ENCODE measurements around the gene SNRPD3.

DNA sequence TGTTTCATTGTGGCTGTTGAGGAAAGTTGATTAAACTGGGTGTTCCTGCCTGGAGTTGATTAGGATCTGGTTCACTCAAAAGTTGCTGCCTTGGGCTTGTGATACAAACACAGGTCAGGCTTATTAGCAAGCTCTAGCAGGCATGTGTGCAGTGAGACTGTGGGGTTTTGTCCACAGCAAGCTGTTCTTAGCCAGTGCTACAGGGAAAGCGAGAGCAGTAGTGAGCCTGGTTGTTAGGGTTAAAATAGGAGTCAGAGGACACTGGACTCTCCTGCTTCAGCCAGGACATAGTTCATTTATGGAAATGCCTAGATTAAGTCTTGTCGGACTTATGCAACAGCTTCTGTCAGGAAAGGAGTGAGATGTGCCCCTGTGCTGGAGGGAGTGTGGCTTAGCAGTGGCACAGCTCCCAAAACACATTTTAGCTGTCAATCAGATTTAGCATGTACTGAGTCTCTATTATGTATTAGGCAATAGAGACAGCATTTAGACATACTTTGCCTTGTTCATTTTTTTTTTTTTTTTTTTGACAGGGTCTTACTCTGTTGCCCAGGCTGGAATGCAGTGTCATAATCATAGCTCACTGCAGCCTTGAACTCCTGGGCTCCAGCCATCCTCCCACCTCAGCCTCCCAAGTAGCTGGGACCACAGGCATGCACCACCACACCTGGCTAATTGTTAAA lies 8.7 kb downstream of the SNRPD3 start:
- TF ChIP-seq POLR2A (IDR thresholded peaks at IDR 0.05) (no peak), POLR2AphosphoS5 (IDR thresholded peaks at IDR 0.05; ENCODE audit: insufficient read depth in 1 of 2, low read depth in 1 of 2) (peak in 1 of 2 donors; percentile 7)
